ENCODE measurements around the gene RUBCNL. TPM values are rescaled to one million over a fixed set of nuclear protein-coding genes. Genes with fewer than 3 reads are reported as not detected.

RUBCNL gene
- total RNA-seq, 2 donors from 2014 or later: 25.6 to 29.1 TPM

GRCh38 chr13:46296921-46297320, 90.1 kb downstream of the RUBCNL start:
- Histone ChIP-seq H3K27me3 (no peaks in the 10 kb centered on the region), H3K36me3 (no peaks in the 10 kb centered on the region), H3K27ac (no peak overlapping the region), H3K4me1 (no peaks in the 10 kb centered on the region), H3K9ac (ENCODE audit: low read depth in 2 of 2, low read length in 2 of 2) (no peak overlapping the region), H3K4me3 (no peak overlapping the region), H3K9me3 (no peaks in the 10 kb centered on the region)
- no peak for DNase-seq
- intact Hi-C loops (cut with DNase I): no loop called here
- no peak for TF ChIP-seq CTCF (IDR thresholded peaks at IDR 0.05)

- Histone ChIP-seq H3K9ac (ENCODE audit: low read depth in 2 of 2, low read length in 2 of 2) (no peak overlapping the region), H3K27me3 (no peaks in the 10 kb centered on the region), H3K27ac (no peak overlapping the region), H3K9me3 (no peaks in the 10 kb centered on the region), H3K4me3 (no peak overlapping the region), H3K36me3 (no peaks in the 10 kb centered on the region), H3K4me1 (no peaks in the 10 kb centered on the region)
- intact Hi-C loops (cut with DNase I): no loop called here
- no peak for TF ChIP-seq CTCF (IDR thresholded peaks at IDR 0.05)
- no peak for DNase-seq
Observed at GRCh38 chr13:46296115-46296822, 90.8 kb downstream of the RUBCNL start.

- H3K9me3 ChIP-seq: no peaks in the 10 kb centered on the region
- intact Hi-C loops (cut with DNase I): no loop called here
- no peaks in the 10 kb centered on the region for H3K27me3 ChIP-seq
- no peak overlapping the region for H3K9ac ChIP-seq (ENCODE audit: low read depth in 2 of 2, low read length in 2 of 2)
- no peaks in the 10 kb centered on the region for H3K36me3 ChIP-seq
- DNase-seq: no peak
- H3K27ac ChIP-seq: no peak overlapping the region
- no peak for TF ChIP-seq CTCF (IDR thresholded peaks at IDR 0.05)
- H3K4me3 ChIP-seq: no peak overlapping the region
- no peaks in the 10 kb centered on the region for H3K4me1 ChIP-seq
Observed at GRCh38 chr13:46295491-46296114, 91.4 kb downstream of the RUBCNL start.

- Histone ChIP-seq H3K9ac (ENCODE audit: low read depth in 2 of 2, low read length in 2 of 2) (no peak overlapping the region), H3K27ac (no peak overlapping the region), H3K36me3 (no peaks in the 10 kb centered on the region), H3K4me1 (no peaks in the 10 kb centered on the region), H3K27me3 (no peaks in the 10 kb centered on the region), H3K4me3 (no peak overlapping the region), H3K9me3 (no peaks in the 10 kb centered on the region)
- DNase-seq: no peak
- intact Hi-C loops (cut with DNase I): no loop called here
- no peak for TF ChIP-seq CTCF (IDR thresholded peaks at IDR 0.05)
Observed at GRCh38 chr13:46293436-46293835, 93.6 kb downstream of the RUBCNL start.

Other genes starting within 250 kb of the RUBCNL start
- 10 to 100 TPM; 12.8 to 27.6 TPM for gene LCP1, start 205.1 kb downstream of the RUBCNL start, total RNA-seq
- not detected for gene LRRC63, start 175.3 kb downstream of the RUBCNL start, total RNA-seq
- gene LRCH1, start 165.9 kb upstream of the RUBCNL start, total RNA-seq: 10 to 100 TPM; 12.8 to 19.6 TPM